DMS53 treated with DMSO at 0.1 percent for 48 hours (cell line): ENCODE measurements around the gene UGGT2.

Experiments
- DNase-seq: peaks from one replicate; lab custom pipeline; 2025; ENCODE audit not compliant: unreplicated experiment; lab: John Stamatoyannopoulos, UW

The UGGT2 gene

DNA sequence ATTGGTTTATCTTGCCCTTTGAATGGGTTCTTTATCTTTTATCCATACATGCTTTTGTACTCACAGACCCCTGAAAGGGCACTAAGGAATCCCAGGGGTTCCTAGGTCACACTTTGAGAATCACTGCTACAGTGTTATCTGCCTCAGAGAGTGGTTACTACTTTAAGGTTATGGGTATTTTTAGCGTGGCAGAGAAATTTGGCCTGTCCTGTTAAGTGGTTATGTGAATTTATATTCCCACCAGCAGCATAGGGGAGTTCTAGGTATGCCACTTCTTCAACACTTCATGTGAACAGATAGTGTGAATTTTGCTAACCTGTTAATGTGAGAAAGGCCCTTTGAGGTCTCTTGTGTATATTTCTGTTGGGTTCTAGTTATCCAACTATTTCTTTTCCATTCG lies 300.5 kb downstream of the UGGT2 start:
- no peak for DNase-seq
